HFF-Myc (cell line): ENCODE data around the gene CORO1C.

Experiments used
- DNase-seq: peaks from one replicate; pipeline ENCODE4 v3.0.0-alpha.2; 2011; ENCODE audit warnings: low read depth; ENCODE audit errors: extremely low read depth
- H3K4me3 ChIP-seq: replicated peaks from 2 replicates; pipeline ENCODE4 v1.5.1; 2011; ENCODE audit warnings: low read depth, mild to moderate bottlenecking, control low read depth, low read length
- CTCF ChIP-seq: IDR thresholded peaks from 2 replicates; pipeline ENCODE4 v1.5.1; 2012; ENCODE audit warnings: mild to moderate bottlenecking, low read depth, low read length, control low read depth; ENCODE audit errors: missing control alignments

Gene CORO1C

DNA sequence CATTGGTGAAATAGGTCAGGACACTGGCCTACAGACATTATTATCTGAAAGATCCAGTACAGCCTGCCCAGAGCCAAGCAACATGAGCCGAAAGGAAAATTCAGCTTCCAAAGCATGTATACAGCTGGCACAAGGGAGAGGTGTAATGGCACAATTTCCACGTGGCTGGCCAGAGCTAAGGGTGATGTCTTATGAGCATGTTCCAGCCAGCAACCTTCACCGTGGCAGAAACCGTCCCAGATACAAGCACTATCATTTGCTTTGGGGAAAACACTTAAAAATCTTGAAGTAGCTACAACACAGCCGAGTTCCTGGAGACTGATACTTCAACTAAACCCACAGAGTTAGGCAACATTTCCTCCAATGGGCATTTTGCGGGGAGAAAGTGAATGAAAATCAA, 44.5 kb downstream of the CORO1C start:
- no peak overlapping the region for H3K4me3 ChIP-seq
- TF ChIP-seq CTCF: no peak
- DNase-seq: no peak

GRCh38 chr12:108685469-108686260, 45.7 kb downstream of the CORO1C start:
- H3K4me3 ChIP-seq: no peak overlapping the region
- no peak for TF ChIP-seq CTCF
- no peak for DNase-seq

GRCh38 chr12:108683906-108684556, 47.3 kb downstream of the CORO1C start:
- no peak for DNase-seq
- no peak overlapping the region for H3K4me3 ChIP-seq
- no peak for TF ChIP-seq CTCF

DNA sequence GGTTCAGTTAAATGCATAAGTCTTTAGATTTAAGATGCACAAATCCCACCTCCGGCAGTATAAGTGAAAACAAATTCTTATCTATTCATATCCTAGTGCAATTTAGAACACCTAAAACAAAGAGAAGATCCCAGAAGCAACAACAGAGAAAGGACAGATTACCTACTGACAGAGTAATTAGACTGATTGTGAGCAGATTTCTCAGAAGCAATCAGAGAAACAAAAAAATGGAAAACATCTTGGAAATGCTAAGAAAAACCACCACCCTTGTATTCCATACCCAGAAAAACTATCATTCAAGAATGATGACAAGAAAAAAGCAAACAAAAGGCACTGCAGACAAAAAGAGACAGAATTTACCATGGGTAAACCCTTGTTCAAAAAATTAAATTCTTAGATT, 50.0 kb downstream of the CORO1C start:
- no peak for DNase-seq
- TF ChIP-seq CTCF: no peak
- H3K4me3 ChIP-seq: no peak overlapping the region

DNA sequence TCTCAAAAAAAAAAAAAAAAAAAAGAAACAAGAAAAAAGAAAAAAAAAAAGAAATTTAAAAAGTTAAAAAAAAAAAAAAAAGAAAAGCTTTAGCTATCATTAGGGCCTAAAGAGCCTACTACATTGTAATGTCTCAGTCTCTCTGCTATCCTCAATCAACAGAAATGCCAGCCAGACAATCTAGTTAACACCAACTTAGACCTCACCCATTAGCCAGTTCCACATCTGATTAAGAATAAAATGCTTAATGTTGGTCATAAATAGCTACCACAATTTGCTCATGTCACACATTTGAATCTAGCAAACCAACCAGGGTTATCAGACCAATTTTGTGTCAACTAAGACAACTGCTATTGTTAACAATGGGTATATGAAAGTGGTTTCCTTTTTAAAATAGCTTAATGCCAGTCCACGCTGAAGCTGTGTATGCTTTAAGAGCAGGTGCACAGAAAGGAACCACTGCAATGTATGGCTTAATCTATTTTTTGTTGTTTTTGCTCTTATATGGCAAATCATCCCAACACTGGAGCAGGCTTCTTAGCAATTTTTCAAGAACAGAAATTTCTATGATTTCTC, 52.1 kb downstream of the CORO1C start:
- H3K4me3 ChIP-seq: no peak overlapping the region
- no peak for TF ChIP-seq CTCF
- DNase-seq: no peak

DNA sequence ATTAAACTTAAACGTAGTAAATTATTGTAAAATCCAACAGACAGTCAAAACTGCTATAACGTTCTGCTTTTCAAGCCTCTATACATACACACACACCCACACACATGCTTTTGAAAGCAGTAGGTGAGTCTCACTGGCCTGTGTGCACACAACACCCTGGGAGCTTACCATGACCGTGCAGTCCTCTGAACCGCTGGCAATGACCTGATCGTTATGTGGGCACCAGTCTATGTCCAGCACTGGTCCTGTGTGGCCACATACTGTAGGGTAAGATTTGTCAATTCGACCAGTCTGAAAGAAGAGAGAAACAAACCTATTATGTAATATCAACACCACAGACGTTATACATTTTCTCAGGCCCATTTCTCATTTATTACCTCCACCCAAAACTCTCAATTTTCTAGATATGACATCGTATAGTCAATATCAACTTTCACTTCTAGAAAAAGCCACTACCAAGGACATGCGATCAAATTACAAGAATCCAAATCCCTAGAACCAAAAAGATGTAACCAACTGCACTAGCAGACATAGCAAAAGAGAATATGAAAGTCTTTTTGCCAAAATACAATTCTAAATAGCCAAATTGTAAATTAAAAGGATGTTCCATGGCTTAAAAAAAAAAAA, 53.1 kb downstream of the CORO1C start:
- DNase-seq: no peak
- H3K4me3 ChIP-seq: no peak overlapping the region
- no peak for TF ChIP-seq CTCF
